Ovary (tissue), 3 donors: ENCODE results near the gene N4BP2L2.

Experiments used
- CTCF ChIP-seq, 3 donors: fragments of 450-650 bp in 2 of 3; fragments of 200-600 bp in 1 of 3; IDR thresholded peaks; one replicate each; pipeline versions ENCODE4 v1.5.1 to v1.8.0; 2016 to 2022; ENCODE audit warnings: antibody characterized with exemption in 3 of 3, mild to moderate bottlenecking in 1 of 3
- POLR2A ChIP-seq: fragments of 450-650 bp; IDR thresholded peaks from one replicate; pipeline ENCODE4 v1.6.1; 2017; ENCODE audit warnings: antibody characterized with exemption, mild to moderate bottlenecking, moderate library complexity
- donor health status: DM: no; HTN: no; CAD: no.

DNA sequence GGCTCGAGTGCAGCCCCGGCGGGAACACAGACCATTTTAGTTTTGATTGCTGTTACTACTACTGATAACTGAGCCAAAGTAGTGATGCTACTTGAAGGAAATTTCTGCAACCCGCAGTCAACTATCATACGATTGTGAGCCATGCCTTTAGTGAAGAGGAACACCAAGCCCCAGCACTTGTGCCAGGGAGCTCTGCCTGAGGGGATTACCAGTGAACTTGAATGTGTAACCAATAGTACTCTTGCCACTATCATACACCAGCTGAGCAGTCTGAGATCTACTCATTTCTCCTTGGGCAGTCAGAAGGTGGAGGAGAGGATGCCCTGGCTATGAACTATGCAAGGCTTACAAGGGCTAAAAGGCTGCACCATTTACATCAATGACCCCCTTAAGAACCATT lies 61.7 kb downstream of the N4BP2L2 start:
- TF ChIP-seq CTCF (IDR thresholded peaks at IDR 0.05) (no peak), POLR2A (no peak)
